Epithelial cell of esophagus (primary cell): Measurements from ENCODE around the gene LRP4.
A peak's percentile ranks its signal among the peaks of the same experiment; 100 is the strongest.
"Not testable (repeated sequence)": the region's sequence is repeated elsewhere in the genome, so short reads cannot be mapped to it uniquely, and the experiment has no call there.

Experiments
- DNase-seq: peaks from one replicate; pipeline ENCODE4 v3.0.0; 2010; ENCODE audit warnings: low read depth
- H3K4me3 ChIP-seq: 2 replicates; pipeline ENCODE4 v1.5.1; 2011; ENCODE audit warnings: mild to moderate bottlenecking, low read length, control low read depth
- CTCF ChIP-seq: IDR thresholded peaks from 2 replicates; pipeline ENCODE4 v1.5.1; 2011; ENCODE audit warnings: low read depth, mild to moderate bottlenecking, low read length, control low read depth, inconsistent platforms; ENCODE audit not compliant: insufficient read depth; ENCODE audit errors: missing control alignments

Gene LRP4

GRCh38 chr11:46918083-46918787, at the start of gene LRP4:
TSS of gene LRP4 (minus strand) at chr11:46918550. CDS start at chr11:46918379, 171 bp downstream.
- peak; percentile 31 for DNase-seq

GRCh38 chr11:46967962-46968361, 49.6 kb upstream of the LRP4 start:
- TF ChIP-seq CTCF, result no peak
- no peak for DNase-seq
- no peak overlapping the region for H3K4me3 ChIP-seq

More at GRCh38 chr11:46918083-46918787, at the start of gene LRP4:
- no peak for TF ChIP-seq CTCF
- H3K4me3 ChIP-seq, result peak within 1 kb of the TSS; percentile 76

- DNase-seq, result no peak
- TF ChIP-seq CTCF, result no peak
- H3K4me3 ChIP-seq, result no peak overlapping the region
Observed at GRCh38 chr11:46966773-46967172, 48.4 kb upstream of the LRP4 start.

GRCh38 chr11:46963844-46964243, 45.5 kb upstream of the LRP4 start:
- H3K4me3 ChIP-seq, result no peak overlapping the region
- no peak for DNase-seq
- TF ChIP-seq CTCF, result no peak

- not testable (repeated sequence) for H3K4me3 ChIP-seq, DNase-seq
Observed at GRCh38 chr11:46961886-46962285, 43.5 kb upstream of the LRP4 start.

GRCh38 chr11:46961041-46961440, 42.7 kb upstream of the LRP4 start:
- H3K4me3 ChIP-seq, result no peak overlapping the region
- no peak for TF ChIP-seq CTCF
- no peak for DNase-seq

GRCh38 chr11:46958777-46959176, 40.4 kb upstream of the LRP4 start:
- TF ChIP-seq CTCF, result peak; percentile 3
- no peak overlapping the region for H3K4me3 ChIP-seq
- DNase-seq, result no peak

GRCh38 chr11:46953093-46953492, 34.7 kb upstream of the LRP4 start:
- H3K4me3 ChIP-seq, result no peak overlapping the region
- no peak for TF ChIP-seq CTCF
- no peak for DNase-seq
